WI38 (cell line): ENCODE measurements around the gene OR1E2.
"Not testable (repeated sequence)": the region's sequence is repeated elsewhere in the genome, so short reads cannot be mapped to it uniquely, and the experiment has no call there.

Source experiments
- H3K4me3 ChIP-seq: 2 replicates; pipeline ENCODE4 v1.5.1; 2011; ENCODE audit warnings: low read depth, mild to moderate bottlenecking, control low read depth, low read length
- TF ChIP-seq, protein P1 (sequence below): IDR thresholded peaks from 2 replicates; pipeline ENCODE4 v1.5.1; 2012; ENCODE audit warnings: low read depth, mild to moderate bottlenecking, control low read depth, low read length

The OR1E2 gene

DNA sequence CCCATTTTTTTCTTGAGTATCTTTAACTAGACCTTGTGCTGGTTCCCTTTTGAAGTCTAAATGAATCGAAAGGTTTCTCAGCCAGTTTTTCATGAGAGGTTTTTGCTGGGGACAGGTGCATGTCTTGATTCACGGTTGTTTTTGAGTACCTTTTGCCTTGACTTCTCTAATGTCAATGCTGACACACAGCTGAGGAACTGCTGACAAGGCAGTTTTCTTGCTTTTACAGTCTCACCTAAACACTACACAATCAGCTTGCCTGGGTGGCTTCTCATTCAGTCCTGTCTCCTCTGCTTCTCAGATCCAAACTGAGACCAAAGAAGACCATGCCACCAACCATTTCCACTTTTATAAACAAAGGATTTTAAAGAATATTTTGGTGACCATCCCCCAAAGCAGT lies 15.4 kb downstream of the OR1E2 start:
- H3K4me3 ChIP-seq: no peak overlapping the region

DNA sequence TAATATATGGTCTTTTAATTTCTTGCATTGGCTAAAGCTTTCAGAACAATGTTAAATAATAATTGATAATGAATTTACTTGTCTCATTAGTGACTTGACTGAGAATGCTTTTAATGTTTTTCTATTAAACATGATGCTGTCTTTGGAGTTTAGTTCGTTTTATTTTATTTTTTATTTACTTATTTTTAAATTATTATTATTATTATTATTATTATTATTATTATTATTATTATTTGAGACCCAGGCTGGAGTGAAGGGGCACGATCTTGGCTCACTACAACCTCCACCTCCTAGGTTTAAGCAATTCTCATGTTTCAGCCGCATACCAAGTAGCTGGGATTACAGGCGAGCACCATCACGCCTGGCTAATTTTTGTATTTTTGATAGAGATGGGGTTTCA lies 18.0 kb downstream of the OR1E2 start:
- TF ChIP-seq, protein P1, sequence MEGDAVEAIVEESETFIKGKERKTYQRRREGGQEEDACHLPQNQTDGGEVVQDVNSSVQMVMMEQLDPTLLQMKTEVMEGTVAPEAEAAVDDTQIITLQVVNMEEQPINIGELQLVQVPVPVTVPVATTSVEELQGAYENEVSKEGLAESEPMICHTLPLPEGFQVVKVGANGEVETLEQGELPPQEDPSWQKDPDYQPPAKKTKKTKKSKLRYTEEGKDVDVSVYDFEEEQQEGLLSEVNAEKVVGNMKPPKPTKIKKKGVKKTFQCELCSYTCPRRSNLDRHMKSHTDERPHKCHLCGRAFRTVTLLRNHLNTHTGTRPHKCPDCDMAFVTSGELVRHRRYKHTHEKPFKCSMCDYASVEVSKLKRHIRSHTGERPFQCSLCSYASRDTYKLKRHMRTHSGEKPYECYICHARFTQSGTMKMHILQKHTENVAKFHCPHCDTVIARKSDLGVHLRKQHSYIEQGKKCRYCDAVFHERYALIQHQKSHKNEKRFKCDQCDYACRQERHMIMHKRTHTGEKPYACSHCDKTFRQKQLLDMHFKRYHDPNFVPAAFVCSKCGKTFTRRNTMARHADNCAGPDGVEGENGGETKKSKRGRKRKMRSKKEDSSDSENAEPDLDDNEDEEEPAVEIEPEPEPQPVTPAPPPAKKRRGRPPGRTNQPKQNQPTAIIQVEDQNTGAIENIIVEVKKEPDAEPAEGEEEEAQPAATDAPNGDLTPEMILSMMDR: no peak
- H3K4me3 ChIP-seq: no peak overlapping the region

More for the DNA sequence above, 15.4 kb downstream of the OR1E2 start:
- TF ChIP-seq, protein P1: no peak

DNA sequence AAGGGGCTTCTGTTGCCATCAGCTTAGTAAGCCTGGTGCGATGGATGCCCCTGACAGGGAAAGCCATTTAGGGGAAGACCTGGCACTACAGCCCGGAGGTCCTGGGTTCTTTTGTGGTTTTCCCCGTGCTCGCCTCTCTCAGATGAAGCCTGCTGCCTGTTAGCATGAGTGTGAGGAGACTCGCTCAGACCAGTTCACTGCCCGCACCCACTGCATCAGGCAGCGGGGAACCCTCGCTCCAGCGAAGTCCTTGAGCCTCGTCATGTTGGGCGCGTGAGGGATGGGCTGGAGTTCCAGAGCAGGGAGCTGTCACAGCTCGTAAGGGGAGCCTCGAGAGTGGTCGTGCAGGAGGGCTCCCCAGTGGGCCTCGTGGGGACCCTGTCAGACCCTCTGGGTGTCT lies 21.4 kb downstream of the OR1E2 start:
- not testable (repeated sequence) for H3K4me3 ChIP-seq

DNA sequence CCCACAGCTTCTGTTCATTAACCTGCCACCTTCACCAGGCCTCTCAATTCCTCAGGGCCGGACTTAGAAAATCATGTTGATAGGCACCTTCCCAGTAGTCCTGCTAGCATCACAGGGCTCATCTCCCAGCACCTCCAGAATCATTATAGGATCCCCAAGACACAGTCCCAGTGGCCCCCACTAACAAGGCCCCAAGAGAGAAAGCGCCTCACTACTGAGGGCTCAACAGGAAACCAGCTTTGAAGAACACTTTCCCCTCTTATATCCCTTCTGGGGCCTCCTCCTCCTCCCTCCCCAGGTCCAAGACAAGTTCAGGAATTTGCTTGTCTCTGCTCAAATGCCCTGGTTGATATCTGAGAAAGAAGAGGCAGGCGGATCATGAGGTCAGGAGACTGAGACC lies 22.6 kb downstream of the OR1E2 start, which contains the start of gene OR3A3:
Gene OR3A3, plus strand, starts transcription at position 301 of the 400 bp plus-strand sequence.
- TF ChIP-seq, protein P1: no peak
- no peak within 1 kb of the TSS for H3K4me3 ChIP-seq

DNA sequence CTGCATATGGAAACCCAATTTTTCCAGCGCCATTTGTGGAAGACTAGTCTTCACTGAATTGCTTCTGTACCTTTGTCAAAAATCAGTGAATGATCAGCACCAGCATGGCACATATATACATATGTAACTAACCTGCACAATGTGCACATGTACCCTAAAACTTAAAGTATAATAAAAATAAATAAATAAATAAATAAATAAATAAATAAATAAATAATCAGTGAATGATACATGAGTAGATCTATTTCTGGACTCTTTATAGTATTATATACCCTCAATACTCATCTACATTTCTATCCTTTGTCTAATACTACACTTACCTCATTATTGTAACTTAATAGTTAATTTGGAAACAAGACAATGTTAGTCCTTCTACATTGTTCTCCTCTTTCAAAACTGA lies 29.8 kb downstream of the OR1E2 start:
- H3K4me3 ChIP-seq: not testable (repeated sequence)

DNA sequence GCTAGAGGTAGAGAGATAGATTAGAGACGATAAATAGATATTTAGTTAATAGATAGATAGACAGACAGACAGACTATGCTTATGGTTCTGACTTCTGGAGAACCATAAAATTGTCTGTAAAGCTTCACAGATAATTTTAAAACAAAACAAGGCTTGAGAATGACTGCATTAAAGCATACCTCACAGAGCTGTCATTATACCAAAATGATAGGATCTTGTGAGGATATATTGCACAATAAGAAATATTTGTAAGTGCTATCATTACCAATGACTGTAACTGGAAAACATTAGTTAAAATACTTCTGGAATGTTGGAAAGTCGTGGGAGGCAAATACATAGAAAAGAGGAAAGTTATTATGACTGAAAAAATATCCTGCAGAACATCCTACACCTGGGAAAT lies 31.9 kb downstream of the OR1E2 start:
- TF ChIP-seq, protein P1: no peak
- H3K4me3 ChIP-seq: no peak overlapping the region

DNA sequence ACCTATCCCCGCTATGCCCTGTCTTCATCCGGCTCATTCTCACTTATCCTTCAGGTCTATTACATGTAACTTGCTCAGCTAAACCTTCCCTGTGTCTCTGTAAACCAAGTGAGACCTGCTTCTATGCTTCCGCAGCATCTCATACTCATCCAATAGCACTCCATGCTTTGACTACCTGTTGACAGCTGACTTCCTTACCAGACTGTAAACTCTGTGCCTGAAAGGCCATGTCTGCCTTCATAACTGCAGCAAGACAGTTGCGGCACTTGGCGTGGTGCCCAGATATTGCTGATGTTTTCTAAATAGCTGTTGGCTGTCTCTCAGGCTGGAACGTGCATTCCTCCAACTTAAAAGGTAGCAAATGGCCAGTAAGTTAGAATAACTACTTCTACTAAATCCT lies 33.6 kb downstream of the OR1E2 start:
- TF ChIP-seq, protein P1: no peak
- H3K4me3 ChIP-seq: no peak overlapping the region

DNA sequence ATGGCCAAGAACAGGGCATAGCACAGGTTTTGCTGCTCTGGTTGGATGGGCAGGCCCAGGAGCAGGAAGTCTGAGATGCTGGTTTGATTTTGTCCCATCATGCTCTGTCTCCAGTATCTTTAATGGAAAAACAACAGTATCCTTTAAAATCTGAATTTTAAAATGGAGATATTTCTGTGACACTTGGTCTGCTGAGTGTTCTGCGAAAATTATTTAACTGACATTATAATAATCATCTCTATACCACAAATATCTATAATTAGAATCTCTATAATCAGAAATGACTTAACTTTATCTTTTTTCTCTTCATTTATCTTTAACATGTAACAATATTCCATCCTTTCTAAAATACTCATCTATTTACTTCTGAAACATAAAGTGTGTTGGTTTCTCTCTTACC lies 35.3 kb downstream of the OR1E2 start, which contains the start of gene OR1E1:
Gene OR1E1, minus strand, starts transcription at position 101 of the 400 bp plus-strand sequence. Its CDS starts 0 bp downstream, at position 101.
- TF ChIP-seq, protein P1: no peak
- H3K4me3 ChIP-seq: no peak within 1 kb of the TSS

DNA sequence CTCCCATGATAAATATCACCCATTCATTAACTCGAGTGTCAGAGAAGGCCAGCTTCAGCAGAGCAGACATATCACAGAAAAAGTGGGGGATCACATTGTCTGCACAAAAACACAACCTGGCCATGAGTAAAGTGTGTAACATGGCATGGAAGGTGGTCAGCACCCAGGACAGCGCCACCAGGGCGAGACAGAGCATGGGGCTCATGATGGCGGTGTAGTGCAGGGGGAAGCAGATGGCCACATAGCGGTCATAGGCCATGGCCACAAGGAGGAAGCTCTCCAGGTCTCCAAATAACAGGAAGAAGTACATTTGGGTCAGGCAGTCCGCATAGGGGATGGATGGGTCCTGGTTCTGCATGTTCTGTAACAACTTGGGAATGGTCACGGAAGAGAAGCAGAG lies 35.8 kb downstream of the OR1E2 start:
- H3K4me3 ChIP-seq: not testable (repeated sequence)
